GM12864 (cell line): ENCODE measurements around the gene ABRACL.
"Not testable (repeated sequence)": the region's sequence is repeated elsewhere in the genome, so short reads cannot be mapped to it uniquely, and the experiment has no call there.

Experiments
- DNase-seq: peaks from one replicate; pipeline ENCODE4 v3.0.0-alpha.2; 2011; ENCODE audit warnings: low read depth
- H3K4me3 ChIP-seq: 2 replicates; pipeline ENCODE4 v1.5.1; 2011; ENCODE audit warnings: mild to moderate bottlenecking, low read depth, low read length, control low read depth
- CTCF ChIP-seq: IDR thresholded peaks from 2 replicates; pipeline ENCODE4 v1.5.1; 2011; ENCODE audit warnings: low read depth, mild to moderate bottlenecking, moderate library complexity, low read length, control low read depth, inconsistent platforms; ENCODE audit errors: missing control alignments

ABRACL gene

GRCh38 chr6:139020689-139021088 lies 7.9 kb upstream of the ABRACL start:
- TF ChIP-seq CTCF, result no peak
- DNase-seq, result no peak

GRCh38 chr6:139025416-139025815 lies 3.1 kb upstream of the ABRACL start:
- not testable (repeated sequence) for DNase-seq, H3K4me3 ChIP-seq

More at GRCh38 chr6:139020689-139021088, 7.9 kb upstream of the ABRACL start:
- no peak overlapping the region for H3K4me3 ChIP-seq

GRCh38 chr6:139027620-139028182 lies 844 bp upstream of the ABRACL start:
- no peak for DNase-seq
- no peak for TF ChIP-seq CTCF
- H3K4me3 ChIP-seq, result peak overlapping the region; percentile 72

- no peak for DNase-seq
- peak overlapping the region; percentile 72 for H3K4me3 ChIP-seq
- no peak for TF ChIP-seq CTCF
Observed at GRCh38 chr6:139028215-139028657, 309 bp upstream of the ABRACL start.

GRCh38 chr6:139029470-139030227 lies 1.1 kb downstream of the ABRACL start:
- no peak for TF ChIP-seq CTCF
- no peak for DNase-seq
- H3K4me3 ChIP-seq, result peak overlapping the region; percentile 72

- TF ChIP-seq CTCF, result no peak
- peak; percentile 53 for DNase-seq
- H3K4me3 ChIP-seq, result peak overlapping the region; percentile 72
Observed at GRCh38 chr6:139030228-139030963, 1.9 kb downstream of the ABRACL start.

- DNase-seq, result no peak
- TF ChIP-seq CTCF, result no peak
- no peak overlapping the region for H3K4me3 ChIP-seq
Observed at GRCh38 chr6:139037490-139037889, 8.9 kb downstream of the ABRACL start.
